ENCODE results near the gene GAMT. TPM values are rescaled to one million over a fixed set of nuclear protein-coding genes. Genes with fewer than 3 reads are reported as not detected.
"Not testable (repeated sequence)": the region's sequence is repeated elsewhere in the genome, so short reads cannot be mapped to it uniquely, and the experiment has no call there.

Gene GAMT
- total RNA-seq, 1 donor from 2014 or later = 13.5 TPM

DNA sequence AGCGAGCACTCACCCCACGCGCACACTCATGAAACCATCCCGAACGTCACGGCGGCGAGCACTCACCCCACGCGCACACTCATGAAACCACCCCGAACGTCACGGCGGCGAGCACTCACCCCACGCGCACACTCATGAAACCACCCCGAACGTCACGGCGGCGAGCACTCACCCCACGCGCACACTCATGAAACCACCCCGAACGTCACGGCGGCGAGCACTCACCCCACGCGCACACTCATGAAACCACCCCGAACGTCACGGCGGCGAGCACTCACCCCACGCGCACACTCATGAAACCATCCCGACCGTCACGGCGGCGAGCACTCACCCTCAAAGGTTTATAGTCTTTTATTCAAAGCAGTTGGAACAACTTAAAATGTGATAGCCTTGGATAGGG is 18.7 kb upstream of the GAMT start:
- intact Hi-C loops (cut with micrococcal nuclease) = not testable (repeated sequence)

- intact Hi-C loops (cut with micrococcal nuclease) = no loop called here
These were observed 17.8 kb upstream of the GAMT start for GRCh38 chr19:1418951-1419738.

DNA sequence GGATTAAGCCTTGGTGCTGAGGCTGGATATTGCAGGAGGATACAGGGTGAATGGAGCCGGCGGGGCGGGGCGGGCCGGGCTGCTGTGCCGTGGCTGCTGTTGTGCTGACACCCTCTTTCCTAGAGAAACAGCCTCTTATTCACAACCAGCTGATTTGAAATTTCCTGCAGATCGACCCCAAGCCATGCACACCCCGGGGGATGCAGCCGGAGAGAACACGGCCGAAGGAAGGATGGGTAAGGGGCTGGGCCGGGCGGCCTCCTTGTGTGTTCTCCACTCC is 17.1 kb upstream of the GAMT start:
- intact Hi-C loops (cut with micrococcal nuclease) = no loop called here

DNA sequence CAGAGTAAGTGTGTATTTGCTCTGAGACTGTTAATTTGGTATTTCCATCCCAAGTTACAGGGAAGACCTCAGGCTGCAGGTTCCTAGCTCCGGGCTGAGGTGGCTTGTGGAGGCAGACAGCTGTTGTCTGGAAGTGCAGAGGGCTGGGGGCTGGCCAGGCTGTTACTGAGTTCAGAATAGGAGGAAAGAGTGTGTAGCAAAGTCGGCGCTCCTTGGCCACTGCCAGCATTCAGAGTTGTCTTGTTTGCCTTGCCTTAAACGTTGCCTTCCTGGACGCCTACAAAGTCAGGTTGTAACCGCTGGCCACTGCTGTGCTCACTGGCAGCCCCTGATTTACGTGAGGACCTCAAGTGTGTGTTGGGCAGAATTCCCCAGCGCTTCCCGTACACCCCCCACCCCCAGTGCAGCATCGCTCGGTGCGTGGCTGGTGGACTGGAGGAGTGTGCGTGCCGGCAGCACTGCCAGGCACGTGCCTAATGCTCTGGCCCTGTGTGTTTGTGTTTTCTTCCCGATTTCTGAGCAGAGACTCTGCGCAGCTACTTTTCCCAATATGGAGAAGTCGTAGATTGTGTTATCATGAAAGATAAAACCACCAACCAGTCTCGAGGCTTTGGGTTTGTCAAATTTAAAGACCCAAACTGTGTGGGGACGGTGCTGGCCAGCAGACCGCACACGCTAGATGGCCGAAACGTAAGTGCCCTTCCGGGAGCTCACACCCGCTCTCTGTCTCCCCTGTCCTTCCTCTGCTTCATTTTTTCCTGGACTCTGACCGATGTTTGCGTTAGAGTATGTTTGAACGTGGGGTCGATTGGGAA is 16.5 kb upstream of the GAMT start:
- intact Hi-C loops (cut with micrococcal nuclease) = no loop called here

- intact Hi-C loops (cut with micrococcal nuclease) = no loop called here
These were observed 15.8 kb upstream of the GAMT start for GRCh38 chr19:1417145-1417544.

- intact Hi-C loops (cut with micrococcal nuclease) = no loop called here
These were observed 14.9 kb upstream of the GAMT start for GRCh38 chr19:1416014-1416841.

GRCh38 chr19:1412995-1413800 is 11.9 kb upstream of the GAMT start:
- intact Hi-C loops (cut with micrococcal nuclease) = no loop called here

- intact Hi-C loops (cut with micrococcal nuclease) = no loop called here
These were observed 11.1 kb upstream of the GAMT start for GRCh38 chr19:1412323-1412923.

DNA sequence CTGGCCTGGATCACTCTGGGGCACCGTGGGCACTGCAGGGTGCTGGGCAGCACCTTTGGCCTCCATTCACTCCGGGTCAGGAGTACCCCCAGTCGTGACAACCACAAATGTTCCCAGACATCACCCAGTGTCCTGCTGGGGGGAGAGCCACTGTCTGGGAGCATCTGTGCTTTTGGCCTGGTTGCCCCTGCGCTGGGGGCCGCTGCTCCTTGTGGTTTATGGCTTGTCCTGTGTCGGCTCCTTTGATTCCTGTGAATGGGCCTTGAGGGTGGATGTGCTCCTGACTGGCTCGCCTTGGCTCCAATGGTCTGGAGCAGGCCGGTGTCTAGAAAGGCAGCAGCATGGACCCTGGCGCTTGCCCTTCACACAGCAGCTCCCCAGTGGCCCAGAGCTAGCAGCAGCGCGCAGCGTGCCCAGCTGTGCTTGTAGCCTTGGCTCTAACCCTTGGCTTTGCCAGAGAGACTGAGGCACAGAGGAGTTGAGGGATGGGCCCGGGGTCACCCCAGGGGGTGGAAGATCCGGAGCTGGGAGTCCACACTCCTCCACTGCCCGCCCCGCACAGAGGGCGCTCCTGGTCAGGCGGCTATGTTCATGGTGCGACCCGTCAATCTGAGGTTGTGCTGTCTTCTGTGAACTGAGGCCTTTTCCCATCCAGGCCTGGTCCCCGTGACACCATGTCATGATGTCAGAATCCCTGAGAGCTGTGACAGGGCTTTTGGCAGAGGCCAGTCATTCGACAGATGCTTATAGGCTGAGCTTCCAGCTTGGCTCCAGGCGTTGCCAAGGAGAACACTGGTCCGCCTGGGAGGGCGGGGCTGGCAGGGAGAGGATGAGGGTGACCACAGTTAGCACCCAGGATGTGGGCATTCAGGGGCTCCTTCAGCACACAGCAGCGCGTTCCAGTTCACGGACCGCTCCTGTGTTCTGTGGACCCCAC is 10.2 kb upstream of the GAMT start:
- intact Hi-C loops (cut with micrococcal nuclease) = no loop called here

GRCh38 chr19:1410789-1411188 is 9.4 kb upstream of the GAMT start:
- intact Hi-C loops (cut with micrococcal nuclease) = no loop called here

DNA sequence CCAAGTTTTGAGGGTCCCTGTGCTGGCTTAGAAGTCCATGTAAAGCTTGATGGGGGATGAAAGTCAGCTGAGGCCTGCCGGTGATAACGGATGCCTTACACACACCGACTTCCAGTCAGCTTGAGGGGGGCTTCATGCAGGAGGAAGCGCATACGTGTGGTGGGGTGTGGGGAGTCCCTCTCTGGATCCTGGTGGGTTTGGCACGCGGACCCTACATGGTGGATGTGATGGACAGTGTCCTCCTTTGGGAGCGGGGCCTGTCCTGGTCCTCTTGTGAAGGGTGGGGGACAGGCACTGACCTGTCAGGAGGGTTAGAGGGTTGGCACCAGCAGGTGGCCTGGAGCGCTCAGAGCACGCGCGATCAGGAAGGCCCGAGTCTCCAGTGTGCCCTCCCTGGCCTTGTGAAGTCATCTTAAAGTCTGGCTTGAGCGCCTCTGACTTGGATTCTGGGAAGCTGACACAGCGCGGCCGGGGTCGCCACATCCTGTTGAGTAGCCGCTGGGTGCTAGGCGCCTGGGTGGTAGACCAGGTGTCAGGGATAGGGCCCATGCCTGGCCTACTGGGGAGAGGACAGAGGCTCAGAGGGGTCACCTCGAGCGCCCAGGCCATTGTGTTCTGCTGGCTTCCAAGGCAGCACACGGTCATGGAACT is 8.9 kb upstream of the GAMT start:
- intact Hi-C loops (cut with micrococcal nuclease) = no loop called here

DNA sequence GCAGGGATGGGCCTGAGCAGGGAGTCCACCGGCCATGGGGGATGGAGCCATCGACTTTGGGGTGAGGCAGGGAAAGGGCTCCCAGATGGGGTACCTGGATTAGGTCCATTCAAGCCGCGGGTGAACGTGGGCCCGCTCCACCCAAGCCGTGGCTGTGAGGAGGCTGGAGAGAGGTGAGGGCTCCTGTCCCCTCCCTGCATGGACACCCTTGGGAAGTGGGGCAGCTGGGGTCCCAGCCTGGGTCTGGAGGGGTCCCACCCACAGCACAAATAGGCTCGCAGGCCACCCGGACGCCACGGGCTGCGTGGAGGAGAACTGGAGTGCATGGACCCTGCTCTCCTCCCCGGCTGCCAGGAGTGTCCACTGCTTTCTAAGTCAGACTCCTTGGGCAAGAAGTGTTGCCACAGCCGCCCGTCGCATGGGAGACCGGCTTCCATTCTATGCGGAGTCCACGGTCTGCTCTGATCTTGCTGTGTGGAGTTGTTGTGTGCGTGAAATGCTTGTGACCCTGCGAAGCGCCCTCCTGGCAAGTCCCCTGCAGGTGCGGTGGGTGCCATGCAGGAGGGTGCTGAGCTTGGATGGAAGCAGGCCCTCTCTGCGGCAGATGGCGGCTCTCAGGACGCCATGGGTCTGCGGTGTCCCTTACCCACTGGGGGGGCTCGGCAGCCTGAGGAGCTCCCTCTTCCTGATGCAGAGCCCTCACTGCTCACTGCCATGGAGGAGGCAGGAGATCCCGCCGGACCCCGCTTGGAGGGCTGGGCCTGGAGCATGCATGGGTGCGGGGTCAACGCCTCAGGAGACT is 8.1 kb upstream of the GAMT start:
- intact Hi-C loops (cut with micrococcal nuclease) = no loop called here

- intact Hi-C loops (cut with micrococcal nuclease) = no loop called here
These were observed 7.2 kb upstream of the GAMT start for GRCh38 chr19:1408300-1409203.

DNA sequence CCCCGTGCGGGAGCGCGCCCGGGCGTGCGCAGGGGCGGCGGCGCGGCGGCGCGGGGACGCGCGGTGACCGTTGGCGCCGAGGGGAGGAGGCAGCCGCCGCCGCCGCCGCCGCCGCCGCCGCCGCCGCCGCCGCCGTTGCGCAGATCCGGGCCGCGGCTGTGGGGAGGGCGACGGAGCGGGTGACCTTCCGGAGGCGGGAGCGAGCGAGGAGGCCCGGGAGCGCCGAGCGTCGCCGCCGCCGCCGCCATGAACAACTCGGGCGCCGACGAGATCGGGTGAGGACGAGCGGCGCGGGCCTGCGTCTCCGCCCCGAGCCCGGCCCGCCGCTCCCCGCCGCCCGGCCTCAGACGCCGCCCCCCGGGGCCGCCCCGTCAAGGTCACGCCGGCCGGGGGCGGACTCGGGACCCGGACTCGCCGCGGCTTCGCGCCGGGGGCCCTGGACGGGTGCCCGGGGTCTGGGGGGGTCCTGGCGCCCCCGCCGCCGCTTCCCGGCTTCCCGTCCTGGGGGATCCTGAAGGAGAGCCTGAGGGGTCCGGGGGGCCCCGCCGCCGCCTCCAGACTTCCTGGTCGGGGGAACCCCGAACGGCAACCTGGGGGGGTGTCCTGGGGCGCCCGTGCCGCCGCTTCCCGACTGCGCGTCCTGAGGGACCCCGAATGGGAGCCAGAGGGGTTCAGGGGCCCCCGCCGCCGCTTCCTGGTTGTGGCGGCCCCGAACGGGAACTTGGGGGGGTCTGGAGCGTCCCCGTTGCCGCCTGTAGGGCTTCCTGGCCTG is 6.4 kb upstream of the GAMT start, which contains the start of gene DAZAP1:
Gene DAZAP1 (plus strand): TSS at position 59 of the 772 bp plus-strand sequence. CDS start 188 bp downstream, at position 247.
- intact Hi-C loops (cut with micrococcal nuclease) = loop anchor here (1.0 to 2.0 kb wide), 8 partner anchors 24 to 835 kb away; partner anchors contain the start of genes BSG, IZUMO4, MOB3A and NDUFS7

- intact Hi-C loops (cut with micrococcal nuclease) = loop anchor here (1.0 to 2.0 kb wide), 9 partner anchors 24 to 835 kb away; partner anchors contain the start of genes BSG, IZUMO4, MOB3A and NDUFS7
These were observed 5.6 kb upstream of the GAMT start for GRCh38 chr19:1406774-1407527.

Data from T-helper 1 cell treated with Interleukin-12 subunit alpha and Interleukin-12 subunit beta and Interleukin-4 antibody, amounts not matched to agents 30 ng/mL and 1 ng/mL, for 36 hours (primary cell).